H9 (cell line): ENCODE data around the gene CEP85L. TPM values are rescaled to one million over a fixed set of nuclear protein-coding genes. Genes with fewer than 3 reads are reported as not detected.
A peak's percentile ranks its signal among the peaks of the same experiment; 100 is the strongest.

Source experiments
- DNase-seq: peaks from one replicate; pipeline ENCODE4 v3.0.0-alpha.2; 2017
- H2AFZ ChIP-seq: one replicate; pipeline ENCODE4 v1.6.1; 2013; ENCODE audit warnings: mild to moderate bottlenecking, low read length, control low read depth, moderate library complexity
- H2AK5ac ChIP-seq: 2 replicates; pipeline ENCODE4 v1.6.1; 2013; ENCODE audit warnings: low read length, control low read depth, mixed read lengths; ENCODE audit not compliant: insufficient read length
- H2BK120ac ChIP-seq: one replicate; pipeline ENCODE4 v1.6.1; 2013; ENCODE audit warnings: low read depth, mild to moderate bottlenecking, low read length, control low read depth, inconsistent platforms; ENCODE audit not compliant: poor library complexity, severe bottlenecking
- H2BK12ac ChIP-seq: 2 replicates; pipeline ENCODE4 v1.6.1; 2013; ENCODE audit warnings: low read length, control low read depth, mixed read lengths, low read depth; ENCODE audit not compliant: insufficient read length
- H2BK15ac ChIP-seq: 2 replicates; pipeline ENCODE4 v1.6.1; 2013; ENCODE audit warnings: low read depth, low read length, control low read depth
- H2BK20ac ChIP-seq: one replicate; pipeline ENCODE4 v1.6.1; 2013; ENCODE audit warnings: low read depth, mild to moderate bottlenecking, low read length, control low read depth, inconsistent platforms; ENCODE audit not compliant: poor library complexity, severe bottlenecking
- H2BK5ac ChIP-seq: 2 replicates; pipeline ENCODE4 v1.6.1; 2013; ENCODE audit warnings: low read length, control low read depth, mixed read lengths; ENCODE audit not compliant: insufficient read length
- H3K14ac ChIP-seq: 2 replicates; pipeline ENCODE4 v1.6.1; 2013; ENCODE audit warnings: low read length, control low read depth; ENCODE audit not compliant: insufficient read depth
- H3K18ac ChIP-seq: 2 replicates; pipeline ENCODE4 v1.6.1; 2013; ENCODE audit warnings: low read depth, mild to moderate bottlenecking, mixed read lengths, low read length, control low read depth; ENCODE audit not compliant: insufficient read length
- H3K23ac ChIP-seq: 2 replicates; pipeline ENCODE4 v1.6.1; 2013; ENCODE audit warnings: low read length, control low read depth, mixed read lengths, low read depth; ENCODE audit not compliant: insufficient read length
- H3K23me2 ChIP-seq: 2 replicates; pipeline ENCODE4 v1.6.1; 2013; ENCODE audit warnings: low read depth, mild to moderate bottlenecking, mixed read lengths, low read length, control low read depth; ENCODE audit not compliant: insufficient read length, poor library complexity, severe bottlenecking
- H3K27ac ChIP-seq: 2 replicates; pipeline ENCODE4 v1.5.1; 2013; ENCODE audit warnings: low read length, control low read depth, mixed read lengths, low read depth; ENCODE audit not compliant: insufficient read length
- H3K27me3 ChIP-seq: 2 replicates; pipeline ENCODE4 v1.6.1; 2013; ENCODE audit warnings: low read length, control low read depth, inconsistent platforms; ENCODE audit not compliant: insufficient read depth
- H3K4ac ChIP-seq: 2 replicates; pipeline ENCODE4 v1.6.1; 2013; ENCODE audit warnings: low read depth, mild to moderate bottlenecking, control low read depth, inconsistent platforms, low read length, moderate library complexity
- H3K4me1 ChIP-seq: 2 replicates; pipeline ENCODE4 v1.6.1; 2013; ENCODE audit warnings: low read length, control low read depth, inconsistent platforms; ENCODE audit not compliant: insufficient read depth
- H3K4me2 ChIP-seq: 2 replicates; pipeline ENCODE4 v1.6.1; 2013; ENCODE audit warnings: low read length, control low read depth, mixed read lengths; ENCODE audit not compliant: insufficient read length, insufficient read depth
- H3K56ac ChIP-seq: 2 replicates; pipeline ENCODE4 v1.6.1; 2013; ENCODE audit warnings: low read depth, mild to moderate bottlenecking, mixed read lengths, low read length, control low read depth; ENCODE audit not compliant: insufficient read length
- H3K79me1 ChIP-seq: 2 replicates; pipeline ENCODE4 v1.6.1; 2013; ENCODE audit warnings: low read depth, mild to moderate bottlenecking, moderate library complexity, low read length, control low read depth, inconsistent platforms; ENCODE audit not compliant: insufficient read depth, poor library complexity, severe bottlenecking
- H3K79me2 ChIP-seq: 2 replicates; pipeline ENCODE4 v1.6.1; 2013; ENCODE audit warnings: low read length, control low read depth, inconsistent platforms; ENCODE audit not compliant: insufficient read depth
- H3K9ac ChIP-seq: 2 replicates; pipeline ENCODE4 v1.6.1; 2013; ENCODE audit warnings: low read length, control low read depth, mixed read lengths; ENCODE audit not compliant: insufficient read length; ENCODE audit errors: extremely low read depth
- H3K9me3 ChIP-seq: one replicate; pipeline ENCODE4 v1.6.1; 2013; ENCODE audit warnings: low read depth, low read length, inconsistent platforms; ENCODE audit not compliant: control insufficient read depth
- H3T11ph ChIP-seq: one replicate; pipeline ENCODE4 v1.6.1; 2013; ENCODE audit warnings: mild to moderate bottlenecking, low read length, control low read depth, inconsistent platforms
- H4K20me1 ChIP-seq: one replicate; pipeline ENCODE4 v1.6.1; 2013; ENCODE audit not compliant: control insufficient read depth, insufficient read length, insufficient read depth
- H4K5ac ChIP-seq: 2 replicates; pipeline ENCODE4 v1.6.1; 2013; ENCODE audit warnings: low read depth, mild to moderate bottlenecking, mixed read lengths, low read length, control low read depth; ENCODE audit not compliant: insufficient read length
- H4K8ac ChIP-seq: replicated peaks from 2 replicates; pipeline ENCODE4 v1.6.1; 2013; ENCODE audit warnings: low read length, control low read depth, mixed read lengths, low read depth; ENCODE audit not compliant: insufficient read length
- H4K91ac ChIP-seq: 2 replicates; pipeline ENCODE4 v1.6.1; 2013; ENCODE audit warnings: low read depth, mild to moderate bottlenecking, moderate library complexity, mixed read lengths, low read length, control low read depth; ENCODE audit not compliant: insufficient read length
- H3K27ac Mint-ChIP-seq, 3 experiments: 2 replicates in 2 of 3; 3 replicates in 1 of 3; pipeline ENCODE4 v1.8.0; 2020 to 2021; ENCODE audit warnings: mixed read lengths in 3 of 3, mild to moderate bottlenecking in 1 of 3, moderate library complexity in 1 of 3
- H3K27me3 Mint-ChIP-seq: 2 replicates; pipeline ENCODE4 v1.8.0; 2021; ENCODE audit warnings: low read depth, mild to moderate bottlenecking, moderate library complexity, mixed read lengths
- H3K36me3 Mint-ChIP-seq, 3 experiments: 2 replicates in 2 of 3; 3 replicates in 1 of 3; pipeline ENCODE4 v1.8.0; 2020 to 2021; ENCODE audit warnings: low read depth in 3 of 3, mixed read lengths in 3 of 3; ENCODE audit not compliant: insufficient read depth in 1 of 3
- H3K4me1 Mint-ChIP-seq, 2 experiments: 2 replicates each; pipeline ENCODE4 v1.8.0; 2020; ENCODE audit warnings: mixed read lengths in 2 of 2
- H3K4me3 Mint-ChIP-seq, 2 experiments: 2 replicates in 1 of 2; 3 replicates in 1 of 2; pipeline ENCODE4 v1.8.0; 2020 to 2021; ENCODE audit warnings: mild to moderate bottlenecking in 2 of 2, mixed read lengths in 2 of 2, moderate library complexity in 1 of 2
- H3K9me3 Mint-ChIP-seq, 2 experiments: 2 replicates in 1 of 2; 3 replicates in 1 of 2; pipeline ENCODE4 v1.8.0; 2020; ENCODE audit warnings: mild to moderate bottlenecking in 2 of 2, mixed read lengths in 2 of 2, moderate library complexity in 1 of 2
- CTCF ChIP-seq: fragments of 200-600 bp; sonication (generic); conservative IDR thresholded peaks from 3 replicates; pipeline ENCODE4 v1.8.0; 2021; ENCODE audit warnings: antibody characterized with exemption, mild to moderate bottlenecking
- WGBS: extraction: QIAGEN DNeasy Blood & Tissue Kit; methylation state at CpG from one replicate; pipeline ENCODE4 v1.1.7; 2013; ENCODE audit warnings: missing lambda C conversion rate, low lambda C conversion rate, mixed read lengths; ENCODE audit not compliant: insufficient read length; ENCODE audit errors: extremely low coverage; 5-methylcytosine and 5-hydroxymethylcytosine counted together
- total RNA-seq: library from RNA; stranded (reverse); gene quantifications from 2 replicates; pipeline ENCODE4 v1.2.1, GENCODE V29; 2021

CEP85L gene
- total RNA-seq, 1 experiment from 2014 or later = 3.8 TPM

- H3K9me3 Mint-ChIP-seq = no peaks in the 10 kb centered on the region
- Histone ChIP-seq H3K4ac (no peak overlapping the region), H3K9ac (no peak overlapping the region), H4K8ac (no peak overlapping the region), H3K18ac (no peak overlapping the region), H3K23ac (no peak overlapping the region), H3K4me1 (no peaks in the 10 kb centered on the region), H3K23me2 (no peaks in the 10 kb centered on the region), H4K91ac (no peak overlapping the region), H3K79me2 (0 out of 2 replicates have a peak, but pooled peaks cover 4% of the 10 kb centered on the region), H3K14ac (no peak overlapping the region), H3K56ac (no peak overlapping the region), H4K20me1 (no peaks in the 10 kb centered on the region), H2AFZ (no peak overlapping the region), H2BK5ac (no peak overlapping the region), H3T11ph (no peak overlapping the region), H3K27ac (no peak overlapping the region), H3K27me3 (no peaks in the 10 kb centered on the region), H2BK120ac (no peak overlapping the region), H3K4me2 (no peak overlapping the region), H2BK20ac (no peak overlapping the region), H3K79me1 (no peaks in the 10 kb centered on the region), H2BK12ac (no peak overlapping the region), H3K9me3 (no peaks in the 10 kb centered on the region), H4K5ac (no peak overlapping the region), H2BK15ac (no peak overlapping the region), H2AK5ac (no peak overlapping the region)
- no peak for DNase-seq
- TF ChIP-seq CTCF = no peak
- no CpG with 5 or more reads among the region's 1 CpG for WGBS
- H3K27ac Mint-ChIP-seq = peak overlapping the region in 1 of 3 experiments; percentile 19; a peak in 2 of 7 replicates
- H3K36me3 Mint-ChIP-seq = no peaks in the 10 kb centered on the region
- H3K27me3 Mint-ChIP-seq = no peaks in the 10 kb centered on the region
- H3K4me3 Mint-ChIP-seq = no peak overlapping the region
- peaks cover 7 to 13% of the 10 kb centered on the region in 2 experiments for H3K4me1 Mint-ChIP-seq
These were observed 10.3 kb downstream of the CEP85L start for GRCh38 chr6:118641042-118641441.
